ENCODE data around the gene KCNAB2.

The KCNAB2 gene

DNA sequence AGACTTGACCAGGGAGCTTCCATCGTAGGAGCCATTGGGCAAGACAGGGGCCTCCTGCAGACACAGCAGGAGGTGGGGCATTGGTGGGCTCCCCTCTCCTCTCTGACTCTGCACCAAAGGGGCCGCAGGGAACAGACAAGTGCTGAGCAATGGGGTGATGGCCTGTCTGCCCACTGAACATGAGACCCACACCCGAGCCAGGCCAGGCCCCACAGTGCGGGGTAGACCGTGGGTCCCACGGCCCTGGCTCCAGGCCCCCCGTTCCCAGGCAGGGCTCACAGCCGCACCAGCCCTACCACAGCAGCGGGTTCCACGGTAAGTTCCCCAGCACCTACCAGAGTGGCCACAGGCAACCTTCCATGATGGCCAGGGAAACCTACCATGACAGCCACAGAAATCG lies 88.5 kb downstream of the KCNAB2 start:
- 95 to 96% methylated on average over 11 of the region's 11 CpGs for WGBS, 2 experiments
- Histone ChIP-seq H3K36me3 (ENCODE audit: control insufficient read depth, insufficient read depth, low read length) (no peaks in the 10 kb centered on the region), H3K9me3 (ENCODE audit: control insufficient read depth, low read length) (no peaks in the 10 kb centered on the region)

DNA sequence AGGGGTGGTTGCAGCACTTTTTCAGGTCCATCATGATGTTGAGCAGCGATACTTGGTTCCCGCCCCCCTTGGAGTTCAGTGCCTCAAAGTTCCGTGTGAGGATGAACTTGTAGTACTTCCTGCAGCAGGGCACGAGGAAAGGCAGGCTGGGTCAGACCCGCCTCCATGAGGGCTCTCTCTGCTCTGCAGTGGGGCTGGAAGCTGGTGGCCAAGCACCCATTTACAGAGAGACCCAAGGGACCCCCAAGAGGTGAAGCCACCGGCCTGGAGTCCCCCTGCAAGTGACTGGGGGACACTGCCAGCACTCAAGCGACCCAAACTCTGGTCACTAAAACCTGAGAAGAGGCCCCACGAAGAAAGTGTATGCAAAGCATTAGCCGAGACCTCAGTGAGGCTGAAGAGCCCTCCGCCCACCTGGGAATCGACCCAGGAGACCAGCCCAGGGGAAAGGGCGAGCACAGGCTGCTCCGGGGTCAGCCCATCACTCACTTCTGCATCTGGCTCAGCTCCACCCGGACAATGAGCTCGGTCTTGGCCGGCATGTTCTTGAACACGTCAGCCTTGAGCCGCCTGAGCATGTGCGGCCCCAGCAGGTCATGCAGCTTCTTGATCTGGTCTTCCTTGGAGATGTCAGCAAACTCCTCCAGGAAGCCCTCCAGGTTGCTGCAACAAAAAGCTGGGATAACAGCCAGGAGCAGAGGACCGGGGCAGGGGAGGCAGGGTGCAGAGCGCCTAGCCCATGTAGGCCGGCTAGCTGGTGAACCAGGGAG lies 89.2 kb downstream of the KCNAB2 start:
- Histone ChIP-seq H3K27me3 (ENCODE audit: control insufficient read depth, insufficient read depth, low read length, poor library complexity, severe bottlenecking) (no peaks in the 10 kb centered on the region), H3K27ac (ENCODE audit: insufficient read depth, low read depth, low read length, poor library complexity, severe bottlenecking) (no peak overlapping the region), H3K4me3 (ENCODE audit: insufficient read depth, low read depth, low read length) (no peak overlapping the region), H3K9me3 (ENCODE audit: control insufficient read depth, low read length) (no peaks in the 10 kb centered on the region), H3K36me3 (ENCODE audit: control insufficient read depth, insufficient read depth, low read length) (no peaks in the 10 kb centered on the region), H3K4me1 (ENCODE audit: control insufficient read depth, insufficient read depth, low read length) (no peaks in the 10 kb centered on the region)
- WGBS, 2 experiments, result 93 to 94% methylated on average over 22 of the region's 22 CpGs

More for the DNA sequence above, 88.5 kb downstream of the KCNAB2 start:
- H3K4me3 ChIP-seq (ENCODE audit: insufficient read depth, low read depth, low read length), result no peak overlapping the region
- H3K27ac ChIP-seq (ENCODE audit: insufficient read depth, low read depth, low read length, poor library complexity, severe bottlenecking), result no peak overlapping the region
- H3K27me3 ChIP-seq (ENCODE audit: control insufficient read depth, insufficient read depth, low read length, poor library complexity, severe bottlenecking), result no peaks in the 10 kb centered on the region
- no peaks in the 10 kb centered on the region for H3K4me1 ChIP-seq (ENCODE audit: control insufficient read depth, insufficient read depth, low read length)

DNA sequence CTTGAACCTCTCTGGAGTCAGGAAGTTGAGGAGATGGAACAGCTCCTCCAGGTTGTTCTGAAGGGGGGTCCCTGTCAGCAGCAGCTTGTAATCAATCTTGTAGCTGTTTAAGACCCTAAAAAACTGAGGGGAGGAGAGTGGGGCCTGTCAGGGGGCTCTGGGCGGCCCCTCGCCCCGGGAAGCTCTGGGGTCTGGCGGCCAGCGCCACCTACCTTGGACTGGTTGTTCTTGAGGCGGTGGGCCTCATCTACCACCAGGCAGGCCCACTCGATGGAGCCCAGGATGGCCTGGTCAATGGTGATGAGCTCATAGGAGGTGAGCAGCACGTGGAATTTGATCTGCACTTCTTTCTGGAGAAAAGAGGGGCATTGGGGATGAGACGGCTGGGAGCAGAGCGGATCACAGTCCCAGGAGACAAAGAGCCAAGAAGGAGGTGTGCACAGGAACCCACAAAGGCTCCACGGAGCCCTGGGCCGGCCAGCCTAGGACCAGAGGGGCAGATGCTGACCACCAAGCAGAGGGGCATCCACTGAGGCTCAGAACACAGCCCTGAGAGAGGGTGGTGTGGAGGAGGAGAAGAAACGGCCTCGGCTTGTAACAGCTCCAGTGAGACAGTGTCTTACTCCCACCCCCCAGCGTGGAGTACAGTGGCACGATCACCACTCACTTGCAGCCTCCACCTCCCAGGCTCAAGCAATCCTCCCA lies 91.0 kb downstream of the KCNAB2 start:
- Histone ChIP-seq H3K27me3 (ENCODE audit: control insufficient read depth, insufficient read depth, low read length, poor library complexity, severe bottlenecking) (no peaks in the 10 kb centered on the region), H3K9me3 (ENCODE audit: control insufficient read depth, low read length) (no peaks in the 10 kb centered on the region), H3K27ac (ENCODE audit: insufficient read depth, low read depth, low read length, poor library complexity, severe bottlenecking) (no peak overlapping the region), H3K4me3 (ENCODE audit: insufficient read depth, low read depth, low read length) (no peak overlapping the region), H3K4me1 (ENCODE audit: control insufficient read depth, insufficient read depth, low read length) (no peaks in the 10 kb centered on the region), H3K36me3 (ENCODE audit: control insufficient read depth, insufficient read depth, low read length) (no peaks in the 10 kb centered on the region)
- WGBS, 2 experiments, result 92 to 94% methylated on average over 16 of the region's 16 CpGs

DNA sequence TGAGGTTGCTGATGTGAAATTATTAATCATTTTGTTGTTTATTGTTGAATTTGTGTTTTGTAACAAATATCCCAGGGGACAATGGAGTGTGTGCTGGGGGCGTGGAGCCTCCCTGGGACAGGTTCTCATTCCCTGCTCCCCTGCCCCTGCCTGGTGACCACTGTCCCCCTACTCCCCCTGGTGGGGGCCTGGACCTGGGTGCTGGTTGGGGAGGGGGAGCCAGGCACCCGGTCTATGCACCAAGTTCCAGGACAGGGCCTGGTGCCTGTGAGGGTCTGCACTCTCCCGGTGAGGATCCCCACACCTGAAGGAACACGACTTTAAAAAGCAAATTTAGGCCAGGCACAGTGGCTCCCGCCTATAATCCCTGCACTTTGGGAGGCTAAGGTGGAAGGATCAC lies 92.1 kb downstream of the KCNAB2 start:
- H3K4me3 ChIP-seq (ENCODE audit: insufficient read depth, low read depth, low read length), result no peak overlapping the region
- WGBS, 2 experiments, result 77 to 84% methylated on average over 5 of the region's 5 CpGs
- H3K27me3 ChIP-seq (ENCODE audit: control insufficient read depth, insufficient read depth, low read length, poor library complexity, severe bottlenecking), result no peaks in the 10 kb centered on the region
- no peaks in the 10 kb centered on the region for H3K36me3 ChIP-seq (ENCODE audit: control insufficient read depth, insufficient read depth, low read length)
- H3K27ac ChIP-seq (ENCODE audit: insufficient read depth, low read depth, low read length, poor library complexity, severe bottlenecking), result no peak overlapping the region
- no peaks in the 10 kb centered on the region for H3K4me1 ChIP-seq (ENCODE audit: control insufficient read depth, insufficient read depth, low read length)
- no peaks in the 10 kb centered on the region for H3K9me3 ChIP-seq (ENCODE audit: control insufficient read depth, low read length)

DNA sequence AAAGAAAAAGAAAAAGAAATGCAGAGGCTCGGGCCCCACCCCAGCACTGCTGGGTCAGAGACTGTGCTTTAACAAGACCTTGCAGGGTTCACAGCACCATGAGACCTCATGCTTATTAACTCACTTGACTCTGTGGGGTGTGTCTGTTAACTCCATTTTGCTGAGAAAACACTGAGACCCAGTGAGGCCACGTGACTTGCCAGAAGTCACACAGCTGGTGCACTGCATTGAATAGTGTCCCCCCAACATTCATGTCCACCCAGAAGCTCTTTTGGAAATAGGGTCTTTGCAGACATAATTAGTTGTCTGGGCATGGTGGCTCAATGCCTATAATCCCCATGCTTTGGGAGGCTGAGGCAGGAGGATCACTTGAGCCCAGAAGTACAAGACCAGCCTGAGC lies 94.7 kb downstream of the KCNAB2 start:
- no peaks in the 10 kb centered on the region for H3K9me3 ChIP-seq (ENCODE audit: control insufficient read depth, low read length)
- H3K4me1 ChIP-seq (ENCODE audit: control insufficient read depth, insufficient read depth, low read length), result peaks cover 13% of the 10 kb centered on the region
- no peak overlapping the region for H3K4me3 ChIP-seq (ENCODE audit: insufficient read depth, low read depth, low read length)
- no peak overlapping the region for H3K27ac ChIP-seq (ENCODE audit: insufficient read depth, low read depth, low read length, poor library complexity, severe bottlenecking)
- 91 to 98% methylated on average over 2 of the region's 2 CpGs for WGBS, 2 experiments
- no peaks in the 10 kb centered on the region for H3K27me3 ChIP-seq (ENCODE audit: control insufficient read depth, insufficient read depth, low read length, poor library complexity, severe bottlenecking)
- no peaks in the 10 kb centered on the region for H3K36me3 ChIP-seq (ENCODE audit: control insufficient read depth, insufficient read depth, low read length)

DNA sequence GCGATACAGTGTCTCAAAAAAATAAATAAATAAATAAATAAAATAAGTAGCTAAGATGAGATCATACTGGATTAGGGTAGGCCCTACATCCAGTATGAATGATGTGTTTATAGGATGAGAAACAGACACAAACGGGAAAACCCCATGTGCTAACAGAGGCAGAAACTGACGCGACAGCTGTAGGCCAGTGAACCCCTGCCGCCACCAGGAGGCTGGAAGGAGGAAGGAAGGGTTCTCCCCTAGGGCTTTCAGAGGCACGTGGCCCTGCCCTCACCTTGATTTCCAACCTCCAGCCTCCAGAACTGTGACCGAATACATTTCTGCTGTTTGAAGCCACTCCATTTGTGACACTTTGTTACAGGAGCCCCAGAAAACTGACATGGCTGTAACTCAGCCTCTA lies 95.9 kb downstream of the KCNAB2 start:
- H3K27me3 ChIP-seq (ENCODE audit: control insufficient read depth, insufficient read depth, low read length, poor library complexity, severe bottlenecking), result no peaks in the 10 kb centered on the region

DNA sequence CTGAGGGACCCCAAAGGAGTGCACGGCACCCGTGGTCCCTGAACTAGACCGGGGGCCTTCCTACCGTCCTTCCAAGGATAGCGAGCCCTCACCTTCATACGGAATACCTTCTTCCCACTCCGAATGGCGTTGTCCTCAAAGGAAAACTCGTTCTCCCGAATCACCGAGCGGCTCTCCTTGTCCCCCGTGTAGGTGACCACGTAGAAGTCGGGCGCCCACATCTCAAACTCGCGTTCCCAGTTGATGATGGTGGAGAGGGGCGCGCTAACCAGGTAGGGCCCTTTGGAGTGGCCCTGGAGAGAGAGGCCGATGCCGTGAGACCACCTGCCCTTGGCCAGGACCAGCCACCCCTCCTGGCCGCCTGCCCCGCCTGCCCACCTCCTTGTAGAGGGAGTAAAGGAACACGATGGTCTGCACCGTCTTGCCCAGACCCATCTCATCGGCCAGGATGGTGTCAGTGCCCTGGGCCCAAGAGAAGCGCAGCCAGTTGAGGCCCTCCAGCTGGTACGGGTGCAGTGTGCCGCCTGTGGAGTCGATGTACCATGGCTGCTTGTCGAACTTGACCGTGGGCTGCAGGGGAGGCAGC lies 96.4 kb downstream of the KCNAB2 start:
- no peaks in the 10 kb centered on the region for H3K9me3 ChIP-seq (ENCODE audit: control insufficient read depth, low read length)
- H3K27me3 ChIP-seq (ENCODE audit: control insufficient read depth, insufficient read depth, low read length, poor library complexity, severe bottlenecking), result no peaks in the 10 kb centered on the region
- H3K36me3 ChIP-seq (ENCODE audit: control insufficient read depth, insufficient read depth, low read length), result no peaks in the 10 kb centered on the region
- WGBS, 2 experiments, result 95% methylated on average over 33 of the region's 33 CpGs
- H3K4me1 ChIP-seq (ENCODE audit: control insufficient read depth, insufficient read depth, low read length), result peaks cover 19% of the 10 kb centered on the region
- no peak overlapping the region for H3K27ac ChIP-seq (ENCODE audit: insufficient read depth, low read depth, low read length, poor library complexity, severe bottlenecking)
- no peak overlapping the region for H3K4me3 ChIP-seq (ENCODE audit: insufficient read depth, low read depth, low read length)

More for the DNA sequence above, 95.9 kb downstream of the KCNAB2 start:
- Histone ChIP-seq H3K4me3 (ENCODE audit: insufficient read depth, low read depth, low read length) (no peak overlapping the region), H3K9me3 (ENCODE audit: control insufficient read depth, low read length) (no peaks in the 10 kb centered on the region), H3K27ac (ENCODE audit: insufficient read depth, low read depth, low read length, poor library complexity, severe bottlenecking) (no peak overlapping the region), H3K36me3 (ENCODE audit: control insufficient read depth, insufficient read depth, low read length) (no peaks in the 10 kb centered on the region), H3K4me1 (ENCODE audit: control insufficient read depth, insufficient read depth, low read length) (peaks cover 19% of the 10 kb centered on the region)
- WGBS, 2 experiments, result 52 to 58% methylated on average over 6 of the region's 7 CpGs

DNA sequence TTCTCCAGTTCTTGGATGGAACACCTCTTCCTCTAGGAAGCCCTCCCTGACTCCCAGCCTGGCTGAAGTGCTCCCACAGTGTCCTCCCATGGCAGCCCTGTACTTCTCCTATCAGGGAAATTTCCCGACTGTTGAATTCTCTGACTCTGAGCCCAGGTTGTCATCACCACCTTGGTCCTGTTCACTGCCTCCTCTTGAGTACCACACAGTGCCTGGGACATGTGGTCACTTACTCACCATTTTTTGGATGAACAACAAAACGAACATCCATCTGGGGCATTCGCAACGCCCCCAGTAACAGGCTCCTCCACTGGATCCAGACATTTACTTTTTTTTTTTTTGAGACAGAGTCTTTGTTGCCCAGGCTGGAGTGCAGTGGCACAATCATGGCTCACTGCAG lies 97.0 kb downstream of the KCNAB2 start:
- H3K4me1 ChIP-seq (ENCODE audit: control insufficient read depth, insufficient read depth, low read length), result peaks cover 19% of the 10 kb centered on the region
- no peaks in the 10 kb centered on the region for H3K36me3 ChIP-seq (ENCODE audit: control insufficient read depth, insufficient read depth, low read length)
- no peaks in the 10 kb centered on the region for H3K9me3 ChIP-seq (ENCODE audit: control insufficient read depth, low read length)
- no peak overlapping the region for H3K4me3 ChIP-seq (ENCODE audit: insufficient read depth, low read depth, low read length)
- H3K27me3 ChIP-seq (ENCODE audit: control insufficient read depth, insufficient read depth, low read length, poor library complexity, severe bottlenecking), result peaks cover 3% of the 10 kb centered on the region
- 92% methylated on average over 4 of the region's 4 CpGs for WGBS, 2 experiments
- H3K27ac ChIP-seq (ENCODE audit: insufficient read depth, low read depth, low read length, poor library complexity, severe bottlenecking), result no peak overlapping the region

DNA sequence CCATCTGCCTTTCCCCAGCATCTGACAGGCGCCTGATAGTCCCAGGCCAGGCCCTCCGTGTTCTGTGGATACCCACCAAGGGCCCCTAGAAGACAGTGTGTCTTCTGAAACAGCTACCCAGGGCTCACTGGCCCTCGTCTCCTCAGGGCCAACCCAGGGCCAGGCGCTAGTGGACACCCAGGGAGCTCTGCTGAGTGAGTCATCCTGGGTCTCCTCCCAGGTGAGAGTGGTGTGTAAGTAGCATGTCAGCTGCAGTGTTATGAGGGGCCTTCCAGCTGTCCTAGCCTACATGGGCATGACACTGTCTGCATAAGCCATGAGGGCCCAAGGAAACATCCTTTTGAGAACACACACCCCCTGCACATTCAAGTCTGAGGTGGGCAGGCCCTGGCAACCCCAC lies 97.7 kb downstream of the KCNAB2 start:
- peaks cover 24% of the 10 kb centered on the region for H3K4me1 ChIP-seq (ENCODE audit: control insufficient read depth, insufficient read depth, low read length)
- H3K36me3 ChIP-seq (ENCODE audit: control insufficient read depth, insufficient read depth, low read length), result no peaks in the 10 kb centered on the region
- WGBS, 2 experiments, result 91 to 95% methylated on average over 4 of the region's 4 CpGs
- no peak overlapping the region for H3K27ac ChIP-seq (ENCODE audit: insufficient read depth, low read depth, low read length, poor library complexity, severe bottlenecking)
- H3K9me3 ChIP-seq (ENCODE audit: control insufficient read depth, low read length), result no peaks in the 10 kb centered on the region
- H3K4me3 ChIP-seq (ENCODE audit: insufficient read depth, low read depth, low read length), result no peak overlapping the region
- H3K27me3 ChIP-seq (ENCODE audit: control insufficient read depth, insufficient read depth, low read length, poor library complexity, severe bottlenecking), result peaks cover 10% of the 10 kb centered on the region

DNA sequence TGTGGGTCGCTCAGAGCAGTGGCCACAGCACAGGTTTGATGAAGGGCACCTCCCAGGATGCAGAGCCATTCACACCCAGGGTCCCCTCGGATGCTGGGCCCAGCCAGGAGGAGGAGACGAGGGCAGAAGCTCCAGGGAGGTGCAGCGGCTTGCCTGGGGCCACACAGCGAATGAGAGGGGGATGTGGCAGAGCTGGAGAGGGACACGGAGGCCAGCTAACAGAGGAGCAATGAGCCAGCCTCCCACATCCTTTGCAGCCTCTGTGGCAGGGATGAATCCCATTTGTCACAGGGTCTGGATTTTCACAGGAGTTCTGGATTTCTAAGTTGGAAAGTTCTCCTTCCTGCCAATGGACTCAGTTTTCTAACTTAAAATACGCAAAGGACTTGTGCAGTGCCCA lies 98.5 kb downstream of the KCNAB2 start:
- H3K4me1 ChIP-seq (ENCODE audit: control insufficient read depth, insufficient read depth, low read length), result peaks cover 25% of the 10 kb centered on the region
- no peaks in the 10 kb centered on the region for H3K9me3 ChIP-seq (ENCODE audit: control insufficient read depth, low read length)
- H3K27me3 ChIP-seq (ENCODE audit: control insufficient read depth, insufficient read depth, low read length, poor library complexity, severe bottlenecking), result peaks cover 17% of the 10 kb centered on the region
- no peak overlapping the region for H3K4me3 ChIP-seq (ENCODE audit: insufficient read depth, low read depth, low read length)
- H3K27ac ChIP-seq (ENCODE audit: insufficient read depth, low read depth, low read length, poor library complexity, severe bottlenecking), result no peak overlapping the region
- no peaks in the 10 kb centered on the region for H3K36me3 ChIP-seq (ENCODE audit: control insufficient read depth, insufficient read depth, low read length)
- 85% methylated on average over 7 of the region's 7 CpGs for WGBS, 2 experiments

Measured in ectodermal cell (in vitro differentiated cells).